PC-9 (cell line): ENCODE data around the gene ERBB2. TPM values are rescaled to one million over a fixed set of nuclear protein-coding genes. Genes with fewer than 3 reads are reported as not detected.

Source experiments
- BruUV-seq: library from RNA; stranded (reverse); fragments of 400-500 nt; replicated peaks from 2 replicates; lab custom pipeline; 2021; lab: Mats Ljungman, UMichigan
- CTCF ChIA-PET: fragments of 300-600 bp; sonication (Branson Sonifier 250); formaldehyde crosslinking; loops from one replicate; lab custom pipeline; 2022; ENCODE audit warnings: antibody characterized with exemption; lab: Charles Lee
- POLR2A ChIA-PET: fragments of 300-600 bp; sonication (Branson Sonifier 250); formaldehyde crosslinking; loops from one replicate; lab custom pipeline; 2022; ENCODE audit warnings: antibody characterized with exemption; ENCODE audit not compliant: unreplicated experiment; lab: Charles Lee
- DNase-seq, 2 experiments: peaks; one replicate each; pipeline versions ENCODE4 v3.0.0 to v3.0.0-alpha.2; 2015 to 2022; ENCODE audit warnings: mixed read lengths in 1 of 2
- H2AFZ ChIP-seq: fragments of 200-600 bp; sonication (generic); 2 replicates; pipeline ENCODE4 v1.8.1; 2017; ENCODE audit warnings: antibody characterized with exemption
- H3F3A ChIP-seq: fragments of 200-600 bp; sonication (generic); 2 replicates; pipeline ENCODE4 v1.8.1; 2017; ENCODE audit warnings: antibody characterized with exemption, mild to moderate bottlenecking, low read depth; ENCODE audit not compliant: insufficient read depth
- H3K27ac ChIP-seq: fragments of 200-600 bp; sonication (generic); 2 replicates; pipeline ENCODE4 v1.6.1; 2016; ENCODE audit warnings: mixed run types
- H3K27me3 ChIP-seq: fragments of 200-600 bp; sonication (generic); 2 replicates; pipeline ENCODE4 v1.6.1; 2016; ENCODE audit warnings: low read depth, mixed run types; ENCODE audit not compliant: insufficient read depth
- H3K36me3 ChIP-seq: fragments of 200-600 bp; sonication (generic); 2 replicates; pipeline ENCODE4 v1.6.1; 2016; ENCODE audit warnings: low read depth, mixed run types
- H3K4me1 ChIP-seq: fragments of 200-600 bp; sonication (generic); replicated peaks from 2 replicates; pipeline ENCODE4 v1.6.1; 2016; ENCODE audit warnings: mixed run types; ENCODE audit not compliant: insufficient read depth
- H3K4me2 ChIP-seq: fragments of 200-600 bp; sonication (generic); 2 replicates; pipeline ENCODE4 v1.6.1; 2017; ENCODE audit warnings: mixed run types
- H3K4me3 ChIP-seq: fragments of 200-600 bp; sonication (generic); 2 replicates; pipeline ENCODE4 v1.6.1; 2016; ENCODE audit warnings: mixed run types
- H3K79me2 ChIP-seq: fragments of 200-600 bp; sonication (generic); 2 replicates; pipeline ENCODE4 v1.6.1; 2017; ENCODE audit warnings: low read depth, mixed run types
- H3K9me2 ChIP-seq: fragments of 200-600 bp; sonication (generic); 2 replicates; pipeline ENCODE4 v1.8.1; 2017; ENCODE audit warnings: mild to moderate bottlenecking; ENCODE audit not compliant: insufficient read depth
- H3K9me3 ChIP-seq: fragments of 200-600 bp; sonication (generic); 2 replicates; pipeline ENCODE4 v1.8.1; 2016; ENCODE audit warnings: low read depth; ENCODE audit not compliant: insufficient read depth
- H4K20me1 ChIP-seq: fragments of 200-600 bp; sonication (generic); 2 replicates; pipeline ENCODE4 v1.8.1; 2017; ENCODE audit not compliant: insufficient read depth
- EZH2 ChIP-seq: fragments of 200-600 bp; sonication (generic); IDR thresholded peaks from 2 replicates; pipeline ENCODE4 v1.8.0; 2017; ENCODE audit warnings: antibody characterized with exemption, low read depth
- intact Hi-C: fragments of 100-400 bp; cut with micrococcal nuclease; formaldehyde crosslinking; loops from one replicate; pipeline ENCODE4 v1.10.0; 2022; ENCODE audit not compliant: unreplicated experiment
- total RNA-seq: library from RNA; stranded (reverse); gene quantifications from 2 replicates; pipeline ENCODE4 v1.2.3, GENCODE V29; 2021
- TF ChIP-seq, protein P1 (sequence below): fragments of 200-600 bp; sonication (generic); conservative IDR thresholded peaks from 2 replicates; pipeline ENCODE4 v1.6.1; 2017; ENCODE audit warnings: mixed run types, antibody characterized with exemption, mild to moderate bottlenecking, moderate library complexity

The ERBB2 gene
- total RNA-seq, 1 experiment from 2014 or later = 90.6 TPM

DNA sequence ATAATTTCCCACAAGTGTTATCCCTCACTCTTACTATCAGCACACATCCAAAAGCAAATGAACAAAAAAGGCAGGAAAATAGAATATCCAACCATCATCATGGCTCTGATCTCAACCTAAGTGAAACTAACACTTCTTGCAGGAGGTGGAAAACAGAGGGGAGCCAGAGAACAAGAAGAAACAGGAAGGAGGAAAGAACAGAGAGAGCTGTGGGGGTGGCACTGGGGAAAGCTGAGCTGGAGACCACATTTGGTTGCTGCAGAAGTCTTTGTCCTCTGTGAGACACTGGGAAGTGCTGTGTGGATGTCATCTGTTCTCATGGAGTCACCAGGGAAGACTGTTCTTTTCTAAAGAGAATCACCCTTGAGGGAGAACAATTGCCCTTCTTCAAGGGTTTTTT, 72.6 kb downstream of the ERBB2 start:
- H3K9me3 ChIP-seq = no peaks in the 10 kb centered on the region
- BruUV-seq = no TSS peak
- no peak overlapping the region for H3K27ac ChIP-seq
- H3K27me3 ChIP-seq = no peaks in the 10 kb centered on the region
- H3K36me3 ChIP-seq = no peaks in the 10 kb centered on the region
- H3K4me2 ChIP-seq = no peak overlapping the region
- no peaks in the 10 kb centered on the region for H3K9me2 ChIP-seq
- peaks cover 38% of the 10 kb centered on the region for H3K4me1 ChIP-seq
- ChIA-PET CTCF (no interaction called here), POLR2A (interaction anchor here (0.7 kb wide), 1 partner anchor 9 kb away, joined by 7 read pairs; no protein-coding TSS in a partner anchor)
- peaks cover 37% of the 10 kb centered on the region for H3F3A ChIP-seq
- TF ChIP-seq EZH2 = no peak
- TF ChIP-seq, protein P1, sequence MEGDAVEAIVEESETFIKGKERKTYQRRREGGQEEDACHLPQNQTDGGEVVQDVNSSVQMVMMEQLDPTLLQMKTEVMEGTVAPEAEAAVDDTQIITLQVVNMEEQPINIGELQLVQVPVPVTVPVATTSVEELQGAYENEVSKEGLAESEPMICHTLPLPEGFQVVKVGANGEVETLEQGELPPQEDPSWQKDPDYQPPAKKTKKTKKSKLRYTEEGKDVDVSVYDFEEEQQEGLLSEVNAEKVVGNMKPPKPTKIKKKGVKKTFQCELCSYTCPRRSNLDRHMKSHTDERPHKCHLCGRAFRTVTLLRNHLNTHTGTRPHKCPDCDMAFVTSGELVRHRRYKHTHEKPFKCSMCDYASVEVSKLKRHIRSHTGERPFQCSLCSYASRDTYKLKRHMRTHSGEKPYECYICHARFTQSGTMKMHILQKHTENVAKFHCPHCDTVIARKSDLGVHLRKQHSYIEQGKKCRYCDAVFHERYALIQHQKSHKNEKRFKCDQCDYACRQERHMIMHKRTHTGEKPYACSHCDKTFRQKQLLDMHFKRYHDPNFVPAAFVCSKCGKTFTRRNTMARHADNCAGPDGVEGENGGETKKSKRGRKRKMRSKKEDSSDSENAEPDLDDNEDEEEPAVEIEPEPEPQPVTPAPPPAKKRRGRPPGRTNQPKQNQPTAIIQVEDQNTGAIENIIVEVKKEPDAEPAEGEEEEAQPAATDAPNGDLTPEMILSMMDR = no peak
- no peaks in the 10 kb centered on the region for H4K20me1 ChIP-seq
- no peak overlapping the region for H2AFZ ChIP-seq
- H3K4me3 ChIP-seq = no peak overlapping the region
- intact Hi-C loops = loop anchor here (5.0 kb wide), 1 partner anchor 155 kb away; the partner anchor contains the start of genes LRRC3C and ORMDL3
- DNase-seq = no peak
- no peaks in the 10 kb centered on the region for H3K79me2 ChIP-seq

DNA sequence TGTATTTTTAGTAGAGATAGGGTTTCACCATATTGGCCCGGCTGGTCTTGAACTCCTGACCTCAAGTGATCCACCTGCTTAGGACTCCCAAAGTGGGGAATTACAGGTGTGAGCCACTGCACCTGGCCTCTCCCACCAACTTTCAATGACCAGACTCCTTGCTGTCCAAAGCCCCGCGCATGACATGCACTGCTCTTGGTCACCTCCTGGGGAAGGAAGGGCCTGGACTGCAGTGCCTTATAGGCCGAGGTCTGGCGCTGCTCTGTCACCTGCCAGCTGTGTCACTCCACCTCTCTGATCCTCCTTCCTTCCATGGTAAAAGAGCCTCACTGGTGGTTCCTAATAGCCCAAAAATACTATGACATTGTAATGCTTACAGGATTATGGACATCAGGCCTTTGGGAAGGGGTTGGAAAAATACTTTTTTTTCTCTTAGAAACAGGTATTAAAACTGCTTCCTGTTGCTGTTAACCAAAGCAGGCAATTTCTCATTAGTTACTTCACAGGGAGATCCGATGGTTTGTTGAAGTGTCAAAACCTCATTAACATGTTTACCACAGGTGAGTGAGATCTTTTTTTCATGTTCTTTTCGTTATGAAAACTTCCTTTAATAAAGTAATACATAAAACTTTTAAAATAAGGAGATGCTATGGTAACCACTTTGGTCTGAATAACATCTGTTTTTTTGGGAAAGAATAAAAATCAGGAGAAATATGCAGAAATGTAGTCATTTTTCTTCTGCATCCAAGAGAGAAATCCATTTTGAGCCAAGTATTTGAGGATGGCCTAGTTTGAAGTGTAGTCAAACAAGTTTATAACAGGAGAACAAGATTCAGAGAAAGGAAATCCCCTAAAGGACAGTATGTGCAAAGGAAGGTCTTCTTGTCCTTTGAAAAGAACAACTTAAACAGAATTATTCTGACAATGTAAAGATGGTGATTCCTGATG, 73.4 kb downstream of the ERBB2 start:
- H3K27ac ChIP-seq = no peak overlapping the region
- no peaks in the 10 kb centered on the region for H3K27me3 ChIP-seq
- no peak overlapping the region for H2AFZ ChIP-seq
- intact Hi-C loops = loop anchor here (5.0 kb wide), 1 partner anchor 154 kb away; the partner anchor contains the start of genes LRRC3C and ORMDL3
- no peaks in the 10 kb centered on the region for H3K79me2 ChIP-seq
- CTCF ChIA-PET = no interaction called here
- H4K20me1 ChIP-seq = no peaks in the 10 kb centered on the region
- no TSS peak for BruUV-seq
- POLR2A ChIA-PET = no interaction called here
- DNase-seq = no peak
- TF ChIP-seq, protein P1 = no peak
- no peak for TF ChIP-seq EZH2
- H3K4me1 ChIP-seq = peaks cover 38% of the 10 kb centered on the region
- no peaks in the 10 kb centered on the region for H3K9me2 ChIP-seq
- H3K4me3 ChIP-seq = no peak overlapping the region
- H3K4me2 ChIP-seq = no peak overlapping the region
- no peaks in the 10 kb centered on the region for H3K36me3 ChIP-seq
- H3F3A ChIP-seq = peaks cover 35% of the 10 kb centered on the region
- H3K9me3 ChIP-seq = no peaks in the 10 kb centered on the region

DNA sequence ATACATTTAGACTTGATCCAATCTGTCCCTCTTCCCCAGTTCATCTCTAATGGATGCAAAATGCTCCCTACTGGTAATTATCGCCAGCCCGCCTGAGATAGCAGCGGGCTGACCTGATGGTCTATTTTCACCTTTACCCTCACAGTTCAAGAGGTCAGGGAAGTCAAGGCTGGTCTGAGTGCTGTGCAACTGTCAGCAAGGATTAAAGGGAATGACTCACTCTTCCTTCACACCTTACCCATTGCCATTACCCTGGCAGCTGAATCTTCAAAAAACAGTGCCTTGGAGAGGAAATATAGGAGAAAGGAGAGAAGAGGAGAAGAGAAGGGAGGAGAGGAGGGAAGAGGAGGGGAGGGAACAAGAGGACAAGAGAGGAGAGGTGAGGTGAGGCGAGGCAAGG, 74.2 kb downstream of the ERBB2 start:
- no TSS peak for BruUV-seq
- Histone ChIP-seq H3K27ac (no peak overlapping the region), H4K20me1 (no peaks in the 10 kb centered on the region), H3K36me3 (no peaks in the 10 kb centered on the region), H3K4me1 (peaks cover 35% of the 10 kb centered on the region), H3K4me3 (no peak overlapping the region), H2AFZ (no peak overlapping the region), H3K9me3 (no peaks in the 10 kb centered on the region), H3K9me2 (no peaks in the 10 kb centered on the region), H3F3A (peaks cover 27% of the 10 kb centered on the region), H3K27me3 (no peaks in the 10 kb centered on the region), H3K4me2 (no peak overlapping the region), H3K79me2 (no peaks in the 10 kb centered on the region)
- POLR2A ChIA-PET = no interaction called here
- intact Hi-C loops = loop anchor here (5.0 kb wide), 1 partner anchor 153 kb away; the partner anchor contains the start of genes LRRC3C and ORMDL3
- TF ChIP-seq, protein P1 = no peak
- TF ChIP-seq EZH2 = no peak
- CTCF ChIA-PET = no interaction called here
- DNase-seq = no peak
